OCI-LY1 (cell line): ENCODE data around the gene GCC2.

Experiments
- H2AFZ ChIP-seq: fragments of 200-600 bp; sonication (generic), shearing (Covaris generic); 2 replicates; pipeline ENCODE4 v1.6.0; 2014; ENCODE audit warnings: antibody characterized with exemption, mild to moderate bottlenecking, low read length
- H3F3A ChIP-seq: fragments of 200-600 bp; sonication (generic), shearing (Covaris generic); 2 replicates; pipeline ENCODE4 v1.6.0; 2014; ENCODE audit warnings: mild to moderate bottlenecking, antibody characterized with exemption, low read length, moderate library complexity; ENCODE audit not compliant: insufficient read depth
- H3K27ac ChIP-seq: fragments of 200-600 bp; sonication (generic); 2 replicates; pipeline ENCODE4 v1.5.1; 2014; ENCODE audit warnings: low read length, mixed run types, mild to moderate bottlenecking, low read depth; ENCODE audit not compliant: poor library complexity, severe bottlenecking
- H3K27me3 ChIP-seq: fragments of 200-600 bp; sonication (generic); 2 replicates; pipeline ENCODE4 v1.6.0; 2014; ENCODE audit warnings: antibody characterized with exemption, mild to moderate bottlenecking, low read length, moderate library complexity; ENCODE audit not compliant: insufficient read depth
- H3K36me3 ChIP-seq: fragments of 200-600 bp; sonication (generic); 2 replicates; pipeline ENCODE4 v1.6.1; 2014; ENCODE audit warnings: mild to moderate bottlenecking, antibody characterized with exemption, low read length, moderate library complexity, mixed read lengths; ENCODE audit not compliant: insufficient read depth
- H3K4me1 ChIP-seq: fragments of 200-600 bp; sonication (generic); 2 replicates; pipeline ENCODE4 v1.5.1; 2014; ENCODE audit warnings: mild to moderate bottlenecking, low read length, moderate library complexity; ENCODE audit not compliant: insufficient read depth, severe bottlenecking
- H3K4me2 ChIP-seq: fragments of 200-600 bp; sonication (generic), shearing (Covaris generic); 2 replicates; pipeline ENCODE4 v1.6.1; 2014; ENCODE audit warnings: low read length
- H3K4me3 ChIP-seq: fragments of 200-600 bp; sonication (generic); 2 replicates; pipeline ENCODE4 v1.5.1; 2014; ENCODE audit warnings: low read length, low read depth, mild to moderate bottlenecking, mixed read lengths; ENCODE audit not compliant: poor library complexity, severe bottlenecking
- H3K79me2 ChIP-seq: fragments of 200-600 bp; shearing (Covaris generic); 2 replicates; pipeline ENCODE4 v1.6.1; 2016; ENCODE audit warnings: mixed run types, low read length, mixed read lengths; ENCODE audit not compliant: insufficient read depth
- H3K9ac ChIP-seq: fragments of 200-600 bp; sonication (generic), shearing (Covaris generic); 2 replicates; pipeline ENCODE4 v1.6.1; 2014; ENCODE audit warnings: mild to moderate bottlenecking, low read length, mixed read lengths
- H3K9me2 ChIP-seq: fragments of 200-600 bp; sonication (generic), shearing (Covaris generic); 2 replicates; pipeline ENCODE4 v1.6.1; 2014; ENCODE audit warnings: low read depth, mild to moderate bottlenecking, low read length, mixed read lengths
- H3K9me3 ChIP-seq: fragments of 200-600 bp; shearing (Covaris generic); 2 replicates; pipeline ENCODE4 v1.6.1; 2014; ENCODE audit warnings: low read length, mixed read lengths
- H4K20me1 ChIP-seq: fragments of 200-600 bp; sonication (generic), shearing (Covaris generic); 2 replicates; pipeline ENCODE4 v1.6.0; 2016; ENCODE audit warnings: mild to moderate bottlenecking, low read length; ENCODE audit not compliant: insufficient read depth
- EZH2 ChIP-seq: fragments of 200-600 bp; sonication (generic), shearing (Covaris generic); IDR thresholded peaks from 2 replicates; pipeline ENCODE4 v1.8.0; 2017; ENCODE audit warnings: borderline replicate concordance, mixed run types, mild to moderate bottlenecking, antibody characterized with exemption, low read length, moderate library complexity, mixed read lengths
- TF ChIP-seq, protein P1 (sequence below): fragments of 200-600 bp; sonication (generic), shearing (Covaris generic); IDR thresholded peaks from 2 replicates; pipeline ENCODE4 v1.5.1; 2017; ENCODE audit warnings: mild to moderate bottlenecking, antibody characterized with exemption, low read length, moderate library complexity, mixed read lengths

The GCC2 gene

DNA sequence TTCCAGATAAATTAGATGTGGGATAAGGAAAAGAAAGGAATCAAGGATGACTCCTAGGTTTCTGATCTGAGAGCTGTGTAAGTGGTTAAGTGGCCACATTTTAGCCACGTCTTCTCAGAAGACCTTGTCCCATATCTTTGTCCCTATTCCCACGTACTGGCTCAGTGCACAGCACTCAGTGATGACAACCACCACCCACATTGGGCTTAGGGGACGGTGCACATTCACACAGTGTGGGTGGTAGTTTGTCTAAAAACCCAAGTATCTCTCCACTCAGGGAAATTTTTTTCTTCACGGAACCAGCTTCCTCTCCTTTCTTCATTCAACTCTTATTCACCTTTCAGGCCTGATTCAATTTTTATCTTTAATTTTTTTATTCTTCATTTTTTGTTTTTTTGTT is 30.6 kb upstream of the GCC2 start:
- Histone ChIP-seq H3K27me3 (no peaks in the 10 kb centered on the region), H2AFZ (no peak overlapping the region)

DNA sequence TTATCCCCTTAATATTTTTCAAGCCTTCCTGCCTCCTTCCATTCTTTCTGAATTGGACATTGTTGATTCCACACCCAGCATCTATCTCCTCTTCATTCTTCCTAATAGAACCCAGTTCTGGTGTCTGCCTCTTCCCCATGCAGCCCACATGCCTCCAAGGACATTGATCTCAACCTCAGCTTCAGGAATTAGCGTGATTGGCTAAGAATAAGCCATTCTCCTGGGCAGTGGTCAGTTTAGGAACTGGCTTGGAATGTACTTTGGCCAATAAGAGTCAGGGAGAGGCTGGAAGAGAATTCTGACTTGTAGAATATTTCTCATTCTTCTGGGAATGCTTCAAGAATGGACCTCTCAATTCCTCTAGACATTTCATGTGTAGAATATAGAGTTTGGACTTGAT is 25.9 kb upstream of the GCC2 start:
- Histone ChIP-seq H3K36me3 (no peaks in the 10 kb centered on the region), H2AFZ (no peak overlapping the region), H3K27ac (no peak overlapping the region), H3F3A (no peaks in the 10 kb centered on the region), H3K27me3 (no peaks in the 10 kb centered on the region), H3K4me3 (no peak overlapping the region), H3K9ac (no peak overlapping the region), H3K4me2 (no peak overlapping the region), H3K9me3 (no peaks in the 10 kb centered on the region), H3K4me1 (no peaks in the 10 kb centered on the region), H4K20me1 (no peaks in the 10 kb centered on the region), H3K9me2 (no peaks in the 10 kb centered on the region), H3K79me2 (no peaks in the 10 kb centered on the region)
- TF ChIP-seq EZH2 = no peak
- TF ChIP-seq, protein P1, sequence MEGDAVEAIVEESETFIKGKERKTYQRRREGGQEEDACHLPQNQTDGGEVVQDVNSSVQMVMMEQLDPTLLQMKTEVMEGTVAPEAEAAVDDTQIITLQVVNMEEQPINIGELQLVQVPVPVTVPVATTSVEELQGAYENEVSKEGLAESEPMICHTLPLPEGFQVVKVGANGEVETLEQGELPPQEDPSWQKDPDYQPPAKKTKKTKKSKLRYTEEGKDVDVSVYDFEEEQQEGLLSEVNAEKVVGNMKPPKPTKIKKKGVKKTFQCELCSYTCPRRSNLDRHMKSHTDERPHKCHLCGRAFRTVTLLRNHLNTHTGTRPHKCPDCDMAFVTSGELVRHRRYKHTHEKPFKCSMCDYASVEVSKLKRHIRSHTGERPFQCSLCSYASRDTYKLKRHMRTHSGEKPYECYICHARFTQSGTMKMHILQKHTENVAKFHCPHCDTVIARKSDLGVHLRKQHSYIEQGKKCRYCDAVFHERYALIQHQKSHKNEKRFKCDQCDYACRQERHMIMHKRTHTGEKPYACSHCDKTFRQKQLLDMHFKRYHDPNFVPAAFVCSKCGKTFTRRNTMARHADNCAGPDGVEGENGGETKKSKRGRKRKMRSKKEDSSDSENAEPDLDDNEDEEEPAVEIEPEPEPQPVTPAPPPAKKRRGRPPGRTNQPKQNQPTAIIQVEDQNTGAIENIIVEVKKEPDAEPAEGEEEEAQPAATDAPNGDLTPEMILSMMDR = no peak

More for the DNA sequence above, 30.6 kb upstream of the GCC2 start:
- H3K4me3 ChIP-seq = no peak overlapping the region
- H3K79me2 ChIP-seq = no peaks in the 10 kb centered on the region
- H4K20me1 ChIP-seq = no peaks in the 10 kb centered on the region
- no peak overlapping the region for H3K27ac ChIP-seq
- H3K9me3 ChIP-seq = no peaks in the 10 kb centered on the region
- no peaks in the 10 kb centered on the region for H3K9me2 ChIP-seq
- H3F3A ChIP-seq = no peaks in the 10 kb centered on the region
- no peaks in the 10 kb centered on the region for H3K36me3 ChIP-seq
- H3K9ac ChIP-seq = no peak overlapping the region
- no peak for TF ChIP-seq EZH2
- TF ChIP-seq, protein P1 = no peak
- H3K4me2 ChIP-seq = no peak overlapping the region
- no peaks in the 10 kb centered on the region for H3K4me1 ChIP-seq

DNA sequence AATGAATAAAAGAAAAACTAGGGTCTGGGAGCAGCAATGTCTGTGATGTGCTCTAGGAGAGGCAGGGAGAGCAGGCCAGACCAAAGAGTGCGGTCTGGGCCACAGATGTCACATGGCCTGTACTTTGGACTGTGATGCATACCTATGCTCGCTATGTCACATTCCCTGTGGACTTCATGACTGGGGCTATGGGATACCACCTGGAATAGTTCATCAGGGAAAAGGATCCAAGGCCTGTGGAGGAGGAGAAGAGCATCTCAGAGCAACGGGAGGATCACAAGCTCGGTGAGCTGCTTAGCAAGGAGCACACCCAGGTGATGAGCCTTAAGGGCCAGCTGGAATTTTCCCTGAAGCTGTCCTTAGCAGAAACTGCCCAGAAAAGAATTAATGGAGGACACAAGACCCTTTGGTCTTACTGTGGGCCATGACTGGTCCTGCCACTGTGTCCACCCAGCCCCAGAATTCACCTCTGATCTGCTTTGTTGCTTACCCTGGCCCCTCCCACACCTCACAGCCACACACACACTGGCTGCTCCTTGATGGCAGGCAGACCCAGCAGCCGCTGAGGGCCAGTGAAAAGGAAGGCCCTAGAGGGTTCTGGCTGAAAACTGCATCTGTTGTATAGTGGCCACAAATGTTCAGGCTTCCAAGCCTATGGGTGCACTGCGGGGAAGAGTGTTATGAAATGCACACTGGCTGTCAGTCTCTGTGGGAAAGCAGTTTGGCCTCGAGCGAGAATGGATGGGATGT is 25.3 kb upstream of the GCC2 start:
- Histone ChIP-seq H2AFZ (no peak overlapping the region), H3K36me3 (no peaks in the 10 kb centered on the region), H3K9me2 (no peaks in the 10 kb centered on the region), H3K4me3 (no peak overlapping the region), H3K27ac (no peak overlapping the region), H3K4me2 (no peak overlapping the region), H3K9ac (no peak overlapping the region), H4K20me1 (no peaks in the 10 kb centered on the region), H3K79me2 (no peaks in the 10 kb centered on the region), H3K4me1 (no peaks in the 10 kb centered on the region), H3K9me3 (no peaks in the 10 kb centered on the region), H3F3A (no peaks in the 10 kb centered on the region), H3K27me3 (no peaks in the 10 kb centered on the region)
- TF ChIP-seq, protein P1 = no peak
- no peak for TF ChIP-seq EZH2
